Epithelial cell of esophagus (primary cell): Measurements from ENCODE around the gene ARPC5L.

ENCODE experiments used
- DNase-seq: peaks from one replicate; pipeline ENCODE4 v3.0.0; 2010; ENCODE audit warnings: low read depth
- H3K4me3 ChIP-seq: 2 replicates; pipeline ENCODE4 v1.5.1; 2011; ENCODE audit warnings: mild to moderate bottlenecking, low read length, control low read depth
- CTCF ChIP-seq: IDR thresholded peaks from 2 replicates; pipeline ENCODE4 v1.5.1; 2011; ENCODE audit warnings: low read depth, mild to moderate bottlenecking, low read length, control low read depth, inconsistent platforms; ENCODE audit not compliant: insufficient read depth; ENCODE audit errors: missing control alignments

Gene ARPC5L

GRCh38 chr9:124886461-124886860 lies 24.5 kb downstream of the ARPC5L start:
- TF ChIP-seq CTCF, result no peak
- no peak overlapping the region for H3K4me3 ChIP-seq
- DNase-seq, result no peak

- TF ChIP-seq CTCF, result no peak
- DNase-seq, result no peak
- no peak overlapping the region for H3K4me3 ChIP-seq
Observed at GRCh38 chr9:124886866-124887492, 25.0 kb downstream of the ARPC5L start.

GRCh38 chr9:124887832-124888231 lies 25.9 kb downstream of the ARPC5L start:
- no peak overlapping the region for H3K4me3 ChIP-seq
- no peak for DNase-seq
- no peak for TF ChIP-seq CTCF

- DNase-seq, result no peak
- TF ChIP-seq CTCF, result no peak
- H3K4me3 ChIP-seq, result no peak overlapping the region
Observed at GRCh38 chr9:124889006-124889405, 27.1 kb downstream of the ARPC5L start.

GRCh38 chr9:124890179-124890578 lies 28.2 kb downstream of the ARPC5L start:
- no peak for DNase-seq
- no peak for TF ChIP-seq CTCF
- no peak overlapping the region for H3K4me3 ChIP-seq

GRCh38 chr9:124894035-124894740 lies 32.3 kb downstream of the ARPC5L start:
- H3K4me3 ChIP-seq, result no peak overlapping the region
- DNase-seq, result no peak
- no peak for TF ChIP-seq CTCF

GRCh38 chr9:124894741-124895170 lies 32.8 kb downstream of the ARPC5L start:
- peak; percentile 60 for DNase-seq

More at GRCh38 chr9:124894741-124895170, 32.8 kb downstream of the ARPC5L start:
- no peak overlapping the region for H3K4me3 ChIP-seq
- peak; percentile 68 for TF ChIP-seq CTCF
